ENCODE data around the gene MED20. TPM values are rescaled to one million over a fixed set of nuclear protein-coding genes. Genes with fewer than 3 reads are reported as not detected.
A peak's percentile ranks its signal among the peaks of the same experiment; 100 is the strongest.

The MED20 gene
- total RNA-seq, 1 experiment from 2014 or later = 28.5 TPM

DNA sequence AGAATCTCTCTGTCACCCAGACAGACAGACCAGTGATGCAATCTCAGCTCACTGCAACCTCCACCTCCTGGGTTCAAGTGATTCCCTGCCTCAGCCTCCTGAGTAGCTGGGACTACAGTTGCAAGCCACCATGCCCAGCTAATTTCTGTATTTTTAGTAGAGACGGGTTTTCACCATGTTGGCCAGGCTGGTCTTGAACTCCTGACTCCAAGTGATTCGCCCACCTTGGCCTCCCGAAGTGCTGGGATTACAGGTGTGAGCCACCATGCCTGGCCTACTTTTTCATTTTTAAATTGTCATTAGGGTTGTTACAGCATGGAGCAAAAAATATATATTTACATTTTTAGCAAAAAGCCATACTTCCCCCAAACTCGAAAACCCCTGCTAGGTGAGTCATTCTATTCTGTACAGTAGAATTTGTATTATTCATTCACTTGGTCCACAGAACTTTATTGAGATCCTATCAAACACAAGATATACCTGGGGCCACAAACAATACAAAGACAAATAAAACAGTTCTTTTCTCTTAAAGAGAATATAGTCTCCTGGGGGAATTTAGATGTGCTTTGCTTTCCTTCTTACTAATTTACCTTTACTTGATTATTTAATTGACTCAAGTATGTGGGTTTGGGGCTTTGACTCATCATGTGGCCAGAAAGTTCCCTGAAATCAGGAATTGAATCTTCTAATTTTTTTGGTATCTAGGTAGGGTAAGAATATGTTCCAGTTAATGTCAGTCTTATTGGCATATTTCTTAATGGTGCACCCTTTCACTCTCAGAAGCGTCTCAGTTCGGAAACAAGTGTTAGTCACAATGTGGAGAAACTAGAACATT lies 37.3 kb upstream of the MED20 start:
- intact Hi-C loops (cut with micrococcal nuclease) = no loop called here
- no TSS peak for BruUV-seq (replicated peaks)
- Histone ChIP-seq H3K4me2 (ENCODE audit: low read length) (no peak overlapping the region), H3K9me3 (ENCODE audit: low read length) (no peaks in the 10 kb centered on the region), H3K79me2 (ENCODE audit: low read length) (no peaks in the 10 kb centered on the region), H3K27me3 (ENCODE audit: low read length) (no peaks in the 10 kb centered on the region), H4K20me1 (ENCODE audit: low read length) (no peaks in the 10 kb centered on the region), H3K4me1 (ENCODE audit: insufficient read depth, low read length) (peaks cover 6% of the 10 kb centered on the region; the same call in 1 of the 2 replicates), H3K36me3 (ENCODE audit: low read depth, low read length) (no peaks in the 10 kb centered on the region), H2AFZ (ENCODE audit: low read length) (no peak overlapping the region), H3K27ac (ENCODE audit: low read length) (no peak overlapping the region), H3K9ac (ENCODE audit: low read length) (no peak overlapping the region), H3K9me2 (replicated peaks; ENCODE audit: low read length) (no peaks in the 10 kb centered on the region), H3F3A (ENCODE audit: low read length, unreplicated experiment) (no peaks in the 10 kb centered on the region), H3K4me3 (ENCODE audit: low read length) (no peak overlapping the region)
- no peak for ATAC-seq
- ChIA-PET POLR2A (ENCODE audit: unreplicated experiment) (no interaction called here), CTCF (no interaction called here)
- TF ChIP-seq EZH2phosphoT487 (IDR thresholded peaks at IDR 0.05; ENCODE audit: borderline replicate concordance, low read length) = no peak
- no peak for TF ChIP-seq EZH2 (IDR thresholded peaks at IDR 0.05; ENCODE audit: low read length, unreplicated experiment)
- TF ChIP-seq, protein P1, sequence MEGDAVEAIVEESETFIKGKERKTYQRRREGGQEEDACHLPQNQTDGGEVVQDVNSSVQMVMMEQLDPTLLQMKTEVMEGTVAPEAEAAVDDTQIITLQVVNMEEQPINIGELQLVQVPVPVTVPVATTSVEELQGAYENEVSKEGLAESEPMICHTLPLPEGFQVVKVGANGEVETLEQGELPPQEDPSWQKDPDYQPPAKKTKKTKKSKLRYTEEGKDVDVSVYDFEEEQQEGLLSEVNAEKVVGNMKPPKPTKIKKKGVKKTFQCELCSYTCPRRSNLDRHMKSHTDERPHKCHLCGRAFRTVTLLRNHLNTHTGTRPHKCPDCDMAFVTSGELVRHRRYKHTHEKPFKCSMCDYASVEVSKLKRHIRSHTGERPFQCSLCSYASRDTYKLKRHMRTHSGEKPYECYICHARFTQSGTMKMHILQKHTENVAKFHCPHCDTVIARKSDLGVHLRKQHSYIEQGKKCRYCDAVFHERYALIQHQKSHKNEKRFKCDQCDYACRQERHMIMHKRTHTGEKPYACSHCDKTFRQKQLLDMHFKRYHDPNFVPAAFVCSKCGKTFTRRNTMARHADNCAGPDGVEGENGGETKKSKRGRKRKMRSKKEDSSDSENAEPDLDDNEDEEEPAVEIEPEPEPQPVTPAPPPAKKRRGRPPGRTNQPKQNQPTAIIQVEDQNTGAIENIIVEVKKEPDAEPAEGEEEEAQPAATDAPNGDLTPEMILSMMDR (conservative IDR thresholded peaks at IDR 0.05; ENCODE audit: low read depth, low read length) = no peak
- DNase-seq = no peak

DNA sequence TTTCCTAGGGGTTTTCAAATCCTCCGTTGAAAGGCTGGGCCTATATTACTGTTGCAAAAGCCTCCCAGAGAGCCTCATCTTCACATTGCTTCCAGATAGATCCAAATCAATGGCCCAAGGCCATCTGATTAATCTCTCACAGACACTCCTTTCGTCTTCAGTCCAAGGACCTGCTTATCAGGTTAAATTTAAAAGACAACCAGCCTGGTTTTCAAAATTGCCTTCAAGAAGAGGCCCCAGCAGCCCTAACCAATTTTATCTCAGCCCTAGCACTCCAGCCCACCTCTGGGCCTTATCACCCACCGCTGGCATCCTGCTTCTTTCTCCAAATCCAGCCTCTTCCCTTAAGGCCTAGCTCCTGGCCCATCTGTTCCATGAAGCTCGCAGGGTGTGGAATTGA lies 36.2 kb upstream of the MED20 start:
- ATAC-seq = no peak
- no peak overlapping the region for H3K9ac ChIP-seq (ENCODE audit: low read length)
- H3K4me2 ChIP-seq (ENCODE audit: low read length) = no peak overlapping the region
- no peaks in the 10 kb centered on the region for H3K9me2 ChIP-seq (replicated peaks; ENCODE audit: low read length)
- no peaks in the 10 kb centered on the region for H3K36me3 ChIP-seq (ENCODE audit: low read depth, low read length)
- DNase-seq = no peak
- no peaks in the 10 kb centered on the region for H3K79me2 ChIP-seq (ENCODE audit: low read length)
- no peaks in the 10 kb centered on the region for H3K9me3 ChIP-seq (ENCODE audit: low read length)
- no peaks in the 10 kb centered on the region for H3F3A ChIP-seq (ENCODE audit: low read length, unreplicated experiment)
- CTCF ChIA-PET = no interaction called here
- POLR2A ChIA-PET (ENCODE audit: unreplicated experiment) = no interaction called here
- intact Hi-C loops (cut with micrococcal nuclease) = no loop called here
- no peak overlapping the region for H3K4me3 ChIP-seq (ENCODE audit: low read length)
- H3K4me1 ChIP-seq (ENCODE audit: insufficient read depth, low read length) = peaks cover 6% of the 10 kb centered on the region; the same call in 1 of the 2 replicates
- no peak overlapping the region for H3K27ac ChIP-seq (ENCODE audit: low read length)
- no TSS peak for BruUV-seq (replicated peaks)
- no peaks in the 10 kb centered on the region for H3K27me3 ChIP-seq (ENCODE audit: low read length)
- no peak overlapping the region for H2AFZ ChIP-seq (ENCODE audit: low read length)
- no peaks in the 10 kb centered on the region for H4K20me1 ChIP-seq (ENCODE audit: low read length)
- TF ChIP-seq EZH2phosphoT487 (IDR thresholded peaks at IDR 0.05; ENCODE audit: borderline replicate concordance, low read length) (no peak), EZH2 (IDR thresholded peaks at IDR 0.05; ENCODE audit: low read length, unreplicated experiment) (no peak)
- TF ChIP-seq, protein P1 (conservative IDR thresholded peaks at IDR 0.05; ENCODE audit: low read depth, low read length) = no peak

- Histone ChIP-seq H3K79me2 (ENCODE audit: low read length) (no peaks in the 10 kb centered on the region), H3K27ac (ENCODE audit: low read length) (no peak overlapping the region), H3K9me2 (replicated peaks; ENCODE audit: low read length) (no peaks in the 10 kb centered on the region), H3K4me1 (ENCODE audit: insufficient read depth, low read length) (no peaks in the 10 kb centered on the region), H3K36me3 (ENCODE audit: low read depth, low read length) (no peaks in the 10 kb centered on the region), H3K9me3 (ENCODE audit: low read length) (no peaks in the 10 kb centered on the region), H3K27me3 (ENCODE audit: low read length) (no peaks in the 10 kb centered on the region), H2AFZ (ENCODE audit: low read length) (no peak overlapping the region), H3K4me2 (ENCODE audit: low read length) (no peak overlapping the region), H3K4me3 (ENCODE audit: low read length) (no peak overlapping the region), H3K9ac (ENCODE audit: low read length) (no peak overlapping the region), H3F3A (ENCODE audit: low read length, unreplicated experiment) (no peaks in the 10 kb centered on the region), H4K20me1 (ENCODE audit: low read length) (no peaks in the 10 kb centered on the region)
- no TSS peak for BruUV-seq (replicated peaks)
- CTCF ChIA-PET = no interaction called here
- POLR2A ChIA-PET (ENCODE audit: unreplicated experiment) = no interaction called here
- DNase-seq = peak; percentile 37
- ATAC-seq = no peak
- intact Hi-C loops (cut with micrococcal nuclease) = no loop called here
- TF ChIP-seq, protein P1 (conservative IDR thresholded peaks at IDR 0.05; ENCODE audit: low read depth, low read length) = no peak
- TF ChIP-seq EZH2phosphoT487 (IDR thresholded peaks at IDR 0.05; ENCODE audit: borderline replicate concordance, low read length) (no peak), EZH2 (IDR thresholded peaks at IDR 0.05; ENCODE audit: low read length, unreplicated experiment) (no peak)
These were observed 34.5 kb upstream of the MED20 start for GRCh38 chr6:41955412-41955811.

All from PC-3 (cell line).